Activated CD4-positive, alpha-beta T cell treated with anti-CD3 and anti-CD28 coated beads for 4 hours (primary cell): ENCODE data around the gene RPTOR.
"Not testable (repeated sequence)": the region's sequence is repeated elsewhere in the genome, so short reads cannot be mapped to it uniquely, and the experiment has no call there.

Experiments used
- DNase-seq, 2 donors: peaks; one replicate each; pipeline ENCODE4 v3.0.0-alpha.2; 2020

The RPTOR gene

DNA sequence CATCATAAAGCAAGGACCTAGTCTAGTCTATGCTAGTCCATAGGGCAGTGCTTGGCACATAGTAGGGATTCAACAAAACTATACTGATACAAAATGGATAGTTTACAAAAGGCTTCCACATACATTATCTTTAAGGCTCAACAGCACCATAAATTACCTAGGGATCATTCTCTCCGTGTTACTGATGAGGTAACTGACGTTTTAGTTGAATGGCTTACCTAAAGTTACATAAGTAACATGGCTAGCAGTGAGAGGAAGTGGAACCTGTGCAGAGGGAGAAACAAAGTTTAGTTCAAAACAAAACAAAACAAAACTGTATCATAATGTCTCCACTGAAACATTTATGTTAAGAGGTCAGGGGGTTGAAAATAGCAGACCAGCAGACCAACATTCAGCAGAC lies 7.9 kb downstream of the RPTOR start:
- DNase-seq = no peak

DNA sequence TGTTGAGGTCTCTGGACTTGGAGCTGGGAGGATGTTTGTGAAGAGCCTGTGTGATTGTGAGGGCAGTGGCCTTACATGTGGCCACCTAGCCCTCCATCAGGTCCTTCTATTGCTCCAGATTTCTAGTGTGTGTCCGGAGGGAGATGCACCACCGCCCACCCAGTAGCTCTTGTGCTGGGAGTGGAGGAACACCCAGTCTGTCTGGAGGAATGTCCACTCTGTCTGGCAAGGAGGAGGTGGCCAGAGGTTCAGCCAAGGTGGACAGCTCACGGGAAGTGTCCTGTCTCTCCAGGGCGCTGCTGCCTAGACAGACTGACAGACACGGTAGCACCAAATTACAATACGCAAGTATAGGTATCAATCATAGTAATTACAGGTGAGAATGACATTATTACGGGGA lies 10.6 kb downstream of the RPTOR start:
- DNase-seq = no peak

GRCh38 chr17:80558046-80558445 lies 13.4 kb downstream of the RPTOR start:
- DNase-seq = no peak

DNA sequence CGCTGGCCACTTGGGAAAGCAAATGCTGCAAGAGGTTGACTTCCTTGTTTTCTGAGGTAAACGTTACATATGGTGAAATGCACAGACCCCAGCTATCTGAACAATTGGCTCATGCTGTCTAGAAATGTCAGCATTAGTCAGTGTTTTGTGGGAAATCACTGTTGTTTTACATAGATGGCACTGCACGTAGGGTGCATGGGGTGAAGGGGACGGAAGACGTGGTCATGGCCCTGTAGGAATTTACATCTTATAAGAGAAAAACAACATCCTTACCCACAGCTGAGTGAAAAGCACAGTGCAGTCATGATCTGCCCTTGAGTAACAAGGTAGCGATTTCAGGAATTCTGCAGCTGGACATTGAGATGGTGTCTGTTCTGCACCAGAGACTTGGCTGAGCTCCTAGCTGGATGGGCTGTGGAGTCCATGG lies 15.2 kb downstream of the RPTOR start:
- no peak for DNase-seq

DNA sequence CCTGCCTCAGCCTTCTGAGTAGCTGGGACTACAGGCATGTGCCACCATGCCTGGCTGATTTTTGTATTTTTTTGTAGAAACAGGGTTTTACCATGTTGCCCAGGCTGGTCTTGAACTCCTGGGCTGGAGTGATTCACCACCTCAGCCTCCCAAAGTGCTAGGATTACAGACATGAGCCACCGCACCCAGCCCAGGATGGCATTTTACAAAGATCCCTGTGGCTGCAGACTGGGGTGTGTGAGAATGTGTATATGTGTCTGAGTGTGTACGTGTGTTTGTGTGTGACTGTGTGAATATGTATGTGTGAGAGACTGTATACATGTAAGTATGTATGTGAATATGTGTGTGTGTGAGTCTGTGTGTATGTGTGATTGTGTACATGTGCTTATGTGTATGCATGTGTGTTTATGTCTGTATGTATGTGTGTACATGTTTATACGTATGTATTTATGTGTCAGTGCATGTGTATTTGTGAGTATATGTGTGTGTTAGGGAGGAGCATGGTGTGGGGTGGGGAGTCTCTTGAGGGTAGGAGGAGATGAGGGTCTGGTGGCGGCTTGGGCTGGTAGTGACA lies 17.0 kb downstream of the RPTOR start:
- no peak for DNase-seq

- no peak for DNase-seq
Measured at GRCh38 chr17:80564545-80564944, 19.9 kb downstream of the RPTOR start.

GRCh38 chr17:80565343-80566053 lies 20.9 kb downstream of the RPTOR start:
- no peak for DNase-seq

- no peak for DNase-seq
Measured at GRCh38 chr17:80566054-80566400, 21.4 kb downstream of the RPTOR start.

DNA sequence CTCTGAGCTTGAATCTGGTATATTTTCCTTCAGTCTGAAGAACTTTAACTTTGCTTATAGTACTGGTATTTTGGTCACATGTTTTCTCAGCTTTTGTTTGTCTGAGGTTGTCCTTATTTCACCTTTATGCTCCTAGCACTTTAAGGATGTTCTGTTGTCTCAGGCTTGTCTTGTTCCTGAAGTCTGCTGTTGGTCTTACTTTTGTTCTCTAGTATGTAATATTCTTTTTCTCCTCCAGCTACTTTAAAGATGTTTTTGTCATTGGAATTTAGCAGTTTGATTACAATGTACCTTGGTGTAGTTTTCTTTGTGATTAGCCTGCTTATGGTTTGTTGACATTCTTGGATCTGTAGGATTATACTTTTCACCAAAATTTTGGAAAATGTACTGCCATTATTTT lies 23.6 kb downstream of the RPTOR start:
- no peak for DNase-seq

DNA sequence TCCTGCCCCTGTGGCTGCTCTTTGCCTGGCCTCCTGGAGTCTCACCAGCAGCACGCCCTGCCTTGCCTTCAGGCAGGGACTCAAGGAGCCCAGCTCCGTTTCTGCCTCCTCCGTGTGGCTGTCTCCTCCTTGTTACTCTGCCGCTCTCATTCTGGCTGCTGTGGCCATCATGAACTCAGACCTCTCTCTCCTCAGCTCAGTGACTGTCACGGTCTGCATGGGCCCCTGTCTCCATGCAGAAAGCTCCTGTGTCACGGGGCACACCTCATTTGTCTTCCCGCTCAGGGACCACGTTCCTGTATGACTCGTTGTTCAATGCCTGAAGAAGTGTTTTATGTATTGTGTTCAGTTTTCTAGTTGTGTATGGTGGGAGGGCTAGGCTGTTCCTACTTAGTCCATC lies 25.3 kb downstream of the RPTOR start:
- DNase-seq = no peak

GRCh38 chr17:80573701-80574100 lies 29.1 kb downstream of the RPTOR start:
- DNase-seq = no peak

GRCh38 chr17:80574496-80574895 lies 29.9 kb downstream of the RPTOR start:
- DNase-seq = no peak

- peak; percentile 92 to 95 for DNase-seq
Measured at GRCh38 chr17:80575057-80575875, 30.6 kb downstream of the RPTOR start.

- DNase-seq = no peak
Measured at GRCh38 chr17:80577876-80578570, 33.4 kb downstream of the RPTOR start.

DNA sequence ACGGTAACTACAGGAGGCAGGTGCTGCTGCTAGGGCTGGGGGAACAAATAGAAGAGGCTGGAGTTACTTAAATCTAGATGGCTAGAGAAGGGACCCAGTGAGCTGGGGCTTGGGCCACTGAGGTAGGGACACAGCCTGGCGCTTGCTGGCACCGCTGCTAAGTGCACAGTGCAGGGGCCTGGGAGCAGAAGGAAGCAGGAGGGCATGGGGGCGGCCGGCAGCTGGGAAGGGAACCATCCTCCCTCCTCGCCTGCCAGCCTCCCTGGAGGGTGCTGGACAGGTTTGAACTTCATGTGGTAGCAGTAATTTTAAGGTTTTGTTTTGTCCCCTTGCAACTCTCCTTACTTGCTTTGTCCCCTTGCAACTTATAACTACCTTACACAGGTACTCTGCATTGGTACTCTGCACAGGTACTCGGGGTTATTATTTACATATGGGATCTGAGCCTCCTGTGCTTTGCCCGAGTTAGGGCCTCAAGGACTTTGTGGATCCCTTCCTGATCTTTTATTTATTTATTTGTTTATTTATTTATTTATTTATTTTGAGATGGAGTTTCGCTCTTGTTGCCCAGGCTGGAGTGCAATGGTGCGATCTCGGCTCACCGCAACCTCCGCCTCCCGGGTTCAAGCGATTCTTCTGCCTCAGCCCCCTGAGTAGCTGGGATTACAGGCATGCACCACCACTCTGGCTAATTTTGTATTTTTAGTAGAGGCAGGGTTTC lies 34.2 kb downstream of the RPTOR start:
- DNase-seq = not testable (repeated sequence)

DNA sequence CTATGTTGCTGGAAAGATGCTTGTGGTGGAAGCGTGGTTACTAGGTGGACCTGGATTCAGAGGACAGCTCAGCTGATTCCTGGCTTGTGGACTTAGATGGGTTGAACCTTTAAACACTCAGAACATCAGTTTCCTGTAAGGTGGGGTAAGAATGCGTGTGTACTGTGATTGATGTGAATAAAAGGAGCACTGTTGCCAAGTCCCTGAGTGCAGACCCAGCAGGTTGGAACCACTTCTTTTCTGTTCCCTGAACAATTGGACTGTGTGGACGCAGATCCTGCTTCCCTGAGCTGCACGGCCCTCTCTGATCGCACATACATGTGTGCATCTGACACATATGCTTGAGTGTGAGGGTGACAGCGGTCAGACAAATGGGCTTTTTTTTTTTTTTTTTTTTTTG lies 37.5 kb downstream of the RPTOR start:
- DNase-seq = no peak

DNA sequence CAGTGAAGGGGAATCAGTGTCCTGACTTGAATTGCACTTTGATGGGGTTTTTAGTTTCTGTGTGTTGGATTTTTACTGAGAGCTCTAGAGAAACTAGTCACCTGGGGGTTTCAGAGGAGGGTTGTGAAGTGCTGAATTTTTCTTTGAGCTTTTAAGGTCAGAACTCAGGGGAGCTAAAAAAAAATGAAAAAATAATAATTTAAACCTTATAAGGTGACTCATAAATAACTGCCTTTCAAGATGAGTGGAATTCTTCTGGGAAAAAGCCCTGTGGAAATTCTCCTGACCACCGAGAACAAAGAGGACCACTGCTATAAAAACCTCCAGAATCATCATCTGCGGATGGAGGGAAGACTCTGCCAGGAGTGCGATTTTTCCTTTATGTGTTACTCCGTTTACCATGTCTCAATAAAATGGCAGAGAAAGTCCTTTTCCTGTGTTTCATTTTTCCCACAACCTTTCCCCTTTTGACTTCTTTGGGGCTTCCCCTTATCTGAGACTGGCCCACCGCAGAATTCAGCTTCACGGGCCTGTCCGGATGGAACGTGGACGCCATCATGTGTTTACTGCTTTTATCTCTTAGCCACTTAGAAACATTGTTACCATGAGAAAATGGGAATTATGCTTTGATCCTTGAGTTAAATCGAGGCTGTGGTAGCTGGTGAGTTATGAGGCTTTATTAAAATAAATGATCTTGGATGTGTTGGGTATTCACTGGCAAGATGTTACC lies 39.7 kb downstream of the RPTOR start:
- no peak for DNase-seq

- no peak for DNase-seq
Measured at GRCh38 chr17:80585890-80586845, 41.5 kb downstream of the RPTOR start.

GRCh38 chr17:80586846-80587228 lies 42.2 kb downstream of the RPTOR start:
- no peak for DNase-seq

GRCh38 chr17:80588702-80589383 lies 44.2 kb downstream of the RPTOR start:
- DNase-seq = no peak
